Activated CD4-positive, alpha-beta T cell treated with anti-CD3 and anti-CD28 coated beads for 36 hours (primary cell): ENCODE results near the gene RNF39. TPM values are rescaled to one million over a fixed set of nuclear protein-coding genes. Genes with fewer than 3 reads are reported as not detected.
"Not testable (repeated sequence)": the region's sequence is repeated elsewhere in the genome, so short reads cannot be mapped to it uniquely, and the experiment has no call there.

Experiments
- ATAC-seq: fragments of 200-7000 bp; cut with Tn5 transposase; one replicate; pipeline ENCODE4 v1.10.0; 2021; ENCODE audit warnings: mild to moderate bottlenecking, moderate library complexity
- CTCF ChIA-PET: fragments of 350-600 bp; sonication (Branson Sonifier 250); formaldehyde crosslinking; loops from one replicate; lab custom pipeline; 2021; ENCODE audit warnings: antibody characterized with exemption; lab: Charles Lee
- POLR2A ChIA-PET: fragments of 350-600 bp; sonication (Branson Sonifier 250); formaldehyde crosslinking; loops from one replicate; lab custom pipeline; 2021; ENCODE audit warnings: antibody characterized with exemption, inconsistent platforms; lab: Charles Lee
- DNase-seq: peaks from one replicate; pipeline ENCODE4 v3.0.0-alpha.2; 2020
- H3K27ac Mint-ChIP-seq: one replicate; pipeline ENCODE4 v1.8.0; 2021; ENCODE audit warnings: mixed read lengths
- H3K27me3 Mint-ChIP-seq: one replicate; pipeline ENCODE4 v1.8.0; 2021; ENCODE audit warnings: mixed read lengths
- H3K36me3 Mint-ChIP-seq: one replicate; pipeline ENCODE4 v1.8.0; 2021; ENCODE audit warnings: low read depth, mixed read lengths
- H3K4me1 Mint-ChIP-seq: one replicate; pipeline ENCODE4 v1.8.0; 2021; ENCODE audit warnings: mixed read lengths
- H3K4me3 Mint-ChIP-seq: one replicate; pipeline ENCODE4 v1.8.0; 2021; ENCODE audit warnings: mild to moderate bottlenecking, moderate library complexity, mixed read lengths
- H3K9me3 Mint-ChIP-seq: one replicate; pipeline ENCODE4 v1.8.0; 2021; ENCODE audit warnings: low read depth, mixed read lengths
- intact Hi-C, 2 experiments: fragments of 100-400 bp; cut with DNase I in 1 of 2; cut with micrococcal nuclease in 1 of 2; formaldehyde crosslinking; loops; one replicate each; pipeline versions ENCODE4 v1.14.2 to v1.15.1; 2022 to 2024; cut with DNase I, micrococcal nuclease
- total RNA-seq, 2 experiments: library from RNA; stranded (reverse); gene quantifications; one replicate each; pipeline ENCODE4 v1.2.3, GENCODE V29; 2021

Gene RNF39, protein sequence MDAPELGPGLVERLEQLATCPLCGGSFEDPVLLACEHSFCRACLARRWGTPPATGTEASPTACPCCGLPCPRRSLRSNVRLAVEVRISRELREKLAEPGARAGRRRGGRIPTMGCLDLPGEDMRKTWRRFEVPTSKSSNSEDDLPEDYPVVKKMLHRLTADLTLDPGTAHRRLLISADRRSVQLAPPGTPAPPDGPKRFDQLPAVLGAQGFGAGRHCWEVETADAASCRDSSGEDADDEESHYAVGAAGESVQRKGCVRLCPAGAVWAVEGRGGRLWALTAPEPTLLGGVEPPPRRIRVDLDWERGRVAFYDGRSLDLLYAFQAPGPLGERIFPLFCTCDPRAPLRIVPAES
- not detected for total RNA-seq

DNA sequence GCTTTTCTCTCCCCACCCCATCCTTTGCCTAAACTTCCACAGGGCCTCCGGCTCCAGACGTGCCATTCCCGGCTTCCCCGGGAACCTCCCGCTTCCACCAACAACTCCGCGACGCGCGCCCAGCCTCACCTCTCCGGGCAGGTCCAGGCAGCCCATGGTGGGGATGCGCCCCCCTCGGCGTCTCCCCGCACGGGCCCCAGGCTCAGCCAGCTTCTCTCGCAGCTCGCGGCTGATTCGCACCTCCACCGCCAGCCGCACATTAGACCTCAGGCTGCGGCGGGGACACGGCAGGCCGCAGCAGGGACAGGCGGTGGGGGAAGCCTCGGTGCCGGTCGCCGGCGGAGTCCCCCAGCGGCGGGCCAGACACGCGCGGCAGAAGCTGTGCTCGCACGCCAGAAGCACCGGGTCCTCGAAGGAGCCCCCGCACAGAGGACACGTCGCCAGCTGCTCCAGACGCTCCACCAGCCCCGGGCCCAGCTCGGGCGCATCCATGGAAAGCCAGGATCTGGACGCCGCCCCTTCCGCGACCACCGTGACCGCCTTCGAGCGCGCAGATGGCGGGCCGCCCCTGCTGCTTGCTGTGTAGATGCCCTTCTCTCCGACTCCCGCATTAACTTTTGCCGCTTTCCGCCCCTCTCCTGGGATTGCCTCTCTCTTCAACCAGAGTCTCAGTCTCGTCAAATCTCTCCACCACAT, at the start of gene RNF39:
Gene RNF39, minus strand, starts transcription at position 676 of the 696 bp plus-strand sequence. Its CDS starts 184 bp downstream, at position 492.
- Mint-ChIP-seq H3K36me3 (peaks cover 10% of the 10 kb centered on the region), H3K4me1 (peaks cover 39% of the 10 kb centered on the region), H3K4me3 (peak within 1 kb of the TSS; percentile 54), H3K27me3 (peaks cover 38% of the 10 kb centered on the region), H3K9me3 (no peaks in the 10 kb centered on the region), H3K27ac (no peak within 1 kb of the TSS)
- POLR2A ChIA-PET: no interaction called here
- peak; percentile 42 for DNase-seq
- peak; percentile 24 for ATAC-seq
- CTCF ChIA-PET: interaction anchor here (0.9 to 1.3 kb wide), 4 partner anchors 9 to 58 kb away, joined by 3 to 4 read pairs (median 4); no protein-coding TSS in a partner anchor
- intact Hi-C loops: no loop called here

DNA sequence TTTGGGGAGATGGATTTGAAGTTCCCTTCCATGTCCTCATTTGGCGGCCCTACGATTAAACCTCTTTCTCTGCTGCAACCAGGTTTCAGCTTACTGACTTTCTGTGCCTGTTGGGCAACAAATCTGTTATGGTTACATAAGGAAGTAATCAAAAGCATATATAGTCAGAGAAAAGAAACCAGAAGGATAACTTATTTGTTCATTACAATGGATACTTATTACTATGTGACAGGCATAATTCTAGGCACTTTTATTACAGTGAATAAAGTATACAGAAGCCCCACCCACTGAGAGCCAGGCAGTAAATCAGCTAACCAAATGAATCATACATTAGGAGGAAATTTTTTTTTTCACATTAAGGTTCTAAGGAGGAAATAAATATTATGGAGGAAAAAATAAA, 46.9 kb upstream of the RNF39 start:
- Mint-ChIP-seq H3K4me3 (no peak overlapping the region), H3K4me1 (no peaks in the 10 kb centered on the region), H3K27ac (no peak overlapping the region), H3K36me3 (no peaks in the 10 kb centered on the region), H3K9me3 (no peaks in the 10 kb centered on the region), H3K27me3 (peaks cover 22% of the 10 kb centered on the region)
- DNase-seq: no peak
- ChIA-PET CTCF (interaction anchor here (1.1 to 6.5 kb wide), 3 partner anchors 9 to 18 kb away, joined by 3 to 60 read pairs (median 5); no protein-coding TSS in a partner anchor), POLR2A (no interaction called here)
- intact Hi-C loops: no loop called here
- ATAC-seq: no peak

DNA sequence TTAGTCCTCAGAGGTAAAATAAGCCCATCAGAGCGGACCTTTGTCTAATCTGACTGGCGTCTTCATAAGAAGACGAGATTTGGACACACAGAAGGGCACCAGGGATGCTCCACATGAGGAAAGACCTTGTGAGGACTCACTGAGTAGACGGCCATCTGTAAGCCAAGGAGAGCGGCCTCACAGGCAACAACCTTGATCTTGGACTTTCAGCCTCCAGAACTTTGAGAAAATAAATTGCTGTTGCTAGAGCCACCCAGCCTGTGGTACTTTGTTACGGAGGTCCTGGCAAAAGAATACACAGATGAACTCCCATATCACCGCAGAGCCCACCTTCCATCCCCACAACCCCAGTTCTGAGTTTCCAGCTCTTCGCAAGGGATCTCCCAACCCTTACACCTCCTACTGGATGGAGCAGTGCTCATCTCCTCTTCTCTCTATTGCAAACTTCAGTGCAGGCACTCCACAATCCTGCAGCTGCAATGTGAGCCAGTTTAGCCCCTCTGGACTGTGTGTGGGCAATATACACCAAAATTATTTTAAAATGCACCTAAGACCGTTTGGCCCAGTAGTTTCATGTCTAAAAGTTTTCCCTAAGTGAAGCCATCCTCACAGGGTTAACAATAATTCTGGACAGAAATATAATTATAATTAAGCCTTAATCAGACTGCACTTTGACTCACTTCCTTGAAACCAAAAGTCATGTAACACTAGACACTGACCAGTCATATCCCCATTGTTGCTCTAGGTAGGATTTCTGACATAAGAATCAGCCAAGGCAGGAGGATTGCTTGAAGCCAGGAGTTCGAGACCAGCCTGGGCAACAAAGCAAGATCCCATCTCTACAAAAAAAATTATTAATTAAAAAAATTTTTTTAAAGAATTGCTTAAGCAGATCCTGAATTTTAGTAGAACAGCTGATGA, 46.1 kb upstream of the RNF39 start:
- POLR2A ChIA-PET: no interaction called here
- Mint-ChIP-seq H3K4me1 (no peaks in the 10 kb centered on the region), H3K9me3 (no peaks in the 10 kb centered on the region), H3K4me3 (no peak overlapping the region), H3K27me3 (peaks cover 14% of the 10 kb centered on the region), H3K27ac (no peak overlapping the region), H3K36me3 (no peaks in the 10 kb centered on the region)
- CTCF ChIA-PET: interaction anchor here (1.1 to 6.5 kb wide), 3 partner anchors 9 to 18 kb away, joined by 3 to 60 read pairs (median 5); no protein-coding TSS in a partner anchor
- no peak for DNase-seq
- no peak for ATAC-seq
- intact Hi-C loops: no loop called here

DNA sequence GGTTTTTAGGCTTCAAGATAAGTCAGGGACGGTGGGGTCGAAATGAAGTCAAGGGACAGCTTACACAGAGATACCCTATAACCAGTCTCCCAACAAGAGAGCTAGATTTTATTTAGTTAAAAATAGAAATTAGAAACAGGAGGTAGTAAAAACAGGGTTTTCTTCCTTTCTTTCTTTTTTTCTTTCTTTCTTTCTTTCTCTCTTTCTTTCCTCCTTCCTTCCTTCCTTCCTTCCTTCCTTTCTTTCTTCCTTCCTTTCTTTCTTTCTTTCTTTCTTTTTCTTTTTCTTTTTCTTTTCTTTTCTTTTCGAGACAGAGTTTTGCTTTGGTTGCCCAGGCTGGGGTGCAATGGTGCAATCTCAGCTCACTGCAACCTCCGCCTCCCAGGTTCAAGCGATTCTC, 43.1 kb upstream of the RNF39 start:
- ATAC-seq, H3K4me1 Mint-ChIP-seq, POLR2A ChIA-PET, intact Hi-C loops, DNase-seq, H3K4me3 Mint-ChIP-seq, H3K36me3 Mint-ChIP-seq, H3K27ac Mint-ChIP-seq, H3K9me3 Mint-ChIP-seq: not testable (repeated sequence)
- CTCF ChIA-PET: interaction anchor here (0.7 to 1.2 kb wide), 2 partner anchors 12 to 16 kb away, joined by 3 read pairs; no protein-coding TSS in a partner anchor
- H3K27me3 Mint-ChIP-seq: peaks cover 10% of the 10 kb centered on the region

DNA sequence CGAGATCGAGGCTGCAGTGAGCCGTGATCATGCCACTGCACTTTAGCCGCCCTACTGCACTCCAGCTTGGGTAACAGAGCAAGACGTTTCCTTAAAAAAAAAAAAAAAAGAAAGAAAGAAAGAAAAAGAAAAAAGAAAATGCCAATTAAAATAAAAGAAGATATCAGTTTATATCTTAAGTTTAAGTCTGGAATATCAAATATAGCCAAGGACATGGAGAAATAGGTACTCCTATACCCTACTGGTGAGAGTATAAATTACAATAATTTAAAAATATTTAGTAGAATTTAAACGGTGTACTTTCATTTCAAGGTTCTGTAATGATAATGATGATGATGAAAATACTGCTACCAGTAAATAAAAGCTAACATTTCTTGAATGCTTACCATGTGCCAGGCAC, 41.2 kb upstream of the RNF39 start:
- CTCF ChIA-PET: interaction anchor here (2.8 kb wide), 1 partner anchor 13 kb away, joined by 12 read pairs; no protein-coding TSS in a partner anchor
- H3K27ac Mint-ChIP-seq: no peak overlapping the region

DNA sequence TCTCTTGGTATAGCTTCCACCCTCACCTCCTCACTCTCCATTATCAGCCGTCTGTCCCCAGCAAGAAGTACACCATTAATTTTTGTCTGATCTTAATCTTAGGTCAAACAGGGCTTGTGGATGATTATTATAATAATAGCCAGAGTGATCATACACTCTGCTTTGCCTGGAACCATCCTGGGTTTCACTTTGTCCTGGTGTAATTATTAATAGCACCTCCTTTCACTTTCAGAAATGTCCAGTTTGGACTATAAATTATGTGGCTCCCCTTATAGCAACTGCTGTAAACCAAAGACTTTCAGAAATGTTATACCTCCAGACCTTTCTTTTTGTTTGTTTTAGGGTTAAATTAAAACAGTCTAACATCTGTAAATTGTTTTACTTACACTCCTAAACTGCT, 38.3 kb upstream of the RNF39 start:
- peaks cover 12% of the 10 kb centered on the region for H3K4me1 Mint-ChIP-seq
- H3K27ac Mint-ChIP-seq: no peak overlapping the region
- no peaks in the 10 kb centered on the region for H3K9me3 Mint-ChIP-seq
- no peak overlapping the region for H3K4me3 Mint-ChIP-seq
- ChIA-PET CTCF (interaction anchor here (0.5 to 1.6 kb wide), 2 partner anchors 17 to 1276 kb away, joined by 3 to 4 read pairs; no protein-coding TSS in a partner anchor), POLR2A (no interaction called here)
- no peaks in the 10 kb centered on the region for H3K36me3 Mint-ChIP-seq
- DNase-seq: no peak
- ATAC-seq: no peak
- intact Hi-C loops: no loop called here
- peaks cover 27% of the 10 kb centered on the region for H3K27me3 Mint-ChIP-seq

More for the DNA sequence above, 41.2 kb upstream of the RNF39 start:
- POLR2A ChIA-PET: no interaction called here
- H3K27me3 Mint-ChIP-seq: peaks cover 18% of the 10 kb centered on the region
- H3K36me3 Mint-ChIP-seq: no peaks in the 10 kb centered on the region
- no peaks in the 10 kb centered on the region for H3K9me3 Mint-ChIP-seq
- no peak overlapping the region for H3K4me3 Mint-ChIP-seq
- no peak for ATAC-seq
- H3K4me1 Mint-ChIP-seq: peaks cover 12% of the 10 kb centered on the region
- intact Hi-C loops: no loop called here
- no peak for DNase-seq

DNA sequence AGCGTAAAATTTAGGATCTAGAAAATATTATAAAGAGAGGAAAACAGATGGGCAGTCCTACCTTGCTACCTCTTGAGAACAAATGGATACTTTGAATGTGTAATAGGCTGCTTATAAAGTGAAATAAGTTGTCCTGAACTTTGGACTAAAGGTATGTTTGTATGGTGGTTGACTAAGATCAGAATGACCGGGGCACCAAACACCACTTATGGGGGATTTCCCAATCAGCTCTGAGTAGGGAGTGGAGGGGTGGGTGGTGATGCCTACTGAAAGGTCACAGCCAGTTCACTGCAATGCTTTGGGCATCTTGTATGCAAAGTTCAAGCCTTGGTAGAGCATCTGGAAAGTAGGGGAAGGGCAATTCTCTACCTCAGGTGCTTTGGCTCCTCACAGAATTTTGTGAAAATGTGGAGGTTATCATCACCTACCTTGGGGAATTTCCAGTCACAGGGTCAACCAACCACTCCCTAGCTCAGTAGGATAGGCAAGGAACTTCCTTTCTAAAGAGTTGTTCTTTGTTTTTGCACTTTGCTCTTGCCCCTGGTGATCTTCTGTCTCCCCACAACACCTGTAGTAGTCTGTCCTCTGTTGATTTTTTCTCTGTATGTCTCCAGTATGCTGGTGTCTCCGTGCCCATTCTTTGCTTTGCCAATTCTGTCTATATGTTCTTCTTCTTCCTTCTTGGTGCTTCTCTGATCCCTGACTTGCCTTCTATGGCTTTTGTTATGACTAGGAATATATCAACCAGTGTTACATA, 37.6 kb upstream of the RNF39 start, which contains the start of gene TRIM31:
Gene TRIM31, minus strand, starts transcription at position 88 of the 757 bp plus-strand sequence. CDS start 285 bp downstream, outside the sequence.
- ATAC-seq (peak; percentile 79), DNase-seq (peak; percentile 20)
- ChIA-PET POLR2A (no interaction called here), CTCF (interaction anchor here (0.5 to 1.6 kb wide), 2 partner anchors 18 to 1275 kb away, joined by 3 to 4 read pairs; no protein-coding TSS in a partner anchor)
- Mint-ChIP-seq H3K9me3 (no peaks in the 10 kb centered on the region), H3K27me3 (peaks cover 31% of the 10 kb centered on the region), H3K36me3 (no peaks in the 10 kb centered on the region), H3K27ac (no peak within 1 kb of the TSS), H3K4me1 (peaks cover 12% of the 10 kb centered on the region), H3K4me3 (no peak within 1 kb of the TSS)
- intact Hi-C loops: no loop called here

DNA sequence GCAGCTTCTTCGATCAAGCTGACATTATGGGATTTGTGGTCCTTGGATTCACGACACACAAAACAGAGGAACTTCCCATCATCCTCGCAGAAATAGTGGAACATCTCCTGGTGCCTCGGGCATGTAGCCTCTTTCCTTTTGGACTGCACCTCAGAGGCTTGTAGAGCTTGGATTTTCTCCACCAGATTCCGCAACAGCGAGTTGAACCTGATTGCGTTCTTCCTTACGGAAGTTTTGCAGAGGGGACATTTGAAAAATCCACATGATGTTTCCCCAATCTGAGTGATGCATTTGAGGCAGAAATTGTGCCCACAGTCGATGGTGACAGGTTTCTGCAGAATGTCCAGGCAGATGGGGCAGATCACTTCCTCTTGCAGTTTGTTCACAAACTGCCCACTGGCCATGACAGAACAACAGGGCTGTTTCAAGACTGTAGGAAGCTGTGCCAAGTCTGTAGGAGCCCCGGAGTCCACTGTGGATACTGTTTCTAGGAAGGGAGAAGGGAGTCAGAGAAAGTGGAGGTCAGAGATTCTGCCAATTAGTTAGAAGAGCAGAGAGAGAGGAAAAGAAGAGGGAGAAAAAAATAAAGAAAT, 36.9 kb upstream of the RNF39 start:
- peaks cover 34% of the 10 kb centered on the region for H3K27me3 Mint-ChIP-seq
- ATAC-seq (no peak), DNase-seq (no peak)
- no peaks in the 10 kb centered on the region for H3K36me3 Mint-ChIP-seq
- H3K27ac Mint-ChIP-seq: no peak overlapping the region
- ChIA-PET CTCF (interaction anchor here (0.9 to 1.1 kb wide), 2 partner anchors 11 to 20 kb away, joined by 3 read pairs; no protein-coding TSS in a partner anchor), POLR2A (no interaction called here)
- H3K4me3 Mint-ChIP-seq: no peak overlapping the region
- H3K4me1 Mint-ChIP-seq: peaks cover 12% of the 10 kb centered on the region
- H3K9me3 Mint-ChIP-seq: no peaks in the 10 kb centered on the region
- intact Hi-C loops: no loop called here

DNA sequence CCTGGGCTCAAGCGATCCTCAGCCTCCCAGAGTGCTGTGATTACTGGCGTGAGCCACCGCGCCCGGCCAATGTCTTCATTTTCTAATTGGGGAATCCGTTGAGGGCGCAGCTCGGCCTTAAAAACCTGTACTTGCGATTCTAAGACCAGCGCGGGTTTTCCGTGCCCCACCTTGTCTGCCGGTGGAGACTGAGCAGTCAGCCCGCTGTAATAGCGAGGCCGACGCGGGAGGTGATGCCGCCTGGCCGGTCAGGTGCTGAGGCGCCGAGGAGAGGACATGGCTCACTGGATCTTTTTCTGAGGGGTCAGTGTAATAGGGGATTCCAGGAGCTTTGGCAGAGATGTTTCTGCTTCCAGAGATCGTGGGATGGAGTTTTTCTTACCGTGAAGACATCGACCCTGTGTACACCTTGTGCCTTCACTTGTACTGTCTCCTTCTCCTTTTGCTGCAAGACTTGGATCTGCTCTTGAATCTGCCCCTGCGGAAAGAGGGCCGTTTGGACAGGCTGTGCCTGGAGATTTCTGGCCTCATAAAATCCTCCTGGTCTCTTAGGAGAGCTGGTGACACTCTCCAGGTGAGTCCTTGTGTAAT, 35.8 kb upstream of the RNF39 start:
- peaks cover 35% of the 10 kb centered on the region for H3K27me3 Mint-ChIP-seq
- intact Hi-C loops: no loop called here
- POLR2A ChIA-PET: no interaction called here
- H3K36me3 Mint-ChIP-seq: no peaks in the 10 kb centered on the region
- H3K4me3 Mint-ChIP-seq: no peak overlapping the region
- DNase-seq: no peak
- H3K9me3 Mint-ChIP-seq: no peaks in the 10 kb centered on the region
- H3K27ac Mint-ChIP-seq: no peak overlapping the region
- peaks cover 12% of the 10 kb centered on the region for H3K4me1 Mint-ChIP-seq
- CTCF ChIA-PET: interaction anchor here (0.6 to 1.1 kb wide), 3 partner anchors 9 to 96 kb away, joined by 3 read pairs; no protein-coding TSS in a partner anchor
- ATAC-seq: no peak
